GM18873 (cell line): ENCODE results near the gene SRI.
"Not testable (repeated sequence)": the region's sequence is repeated elsewhere in the genome, so short reads cannot be mapped to it uniquely, and the experiment has no call there.

Experiments used
- ATAC-seq: cut with Tn5 transposase; IDR thresholded peaks from one replicate; pipeline ENCODE4 v1.9.1; 2021; ENCODE audit warnings: mild to moderate bottlenecking, moderate library complexity, moderate number of reproducible peaks; ENCODE audit not compliant: unreplicated experiment, low FRiP score

SRI gene

GRCh38 chr7:88219781-88220747 lies at the start of gene SRI:
Gene SRI, minus strand, starts transcription at chr7:88220038. Its CDS starts 12 bp downstream, at chr7:88220026.
- peak; percentile 49 for ATAC-seq

- ATAC-seq: no peak
Observed at GRCh38 chr7:88269586-88269985, 49.7 kb upstream of the SRI start.

GRCh38 chr7:88268858-88269257 lies 49.0 kb upstream of the SRI start:
- no peak for ATAC-seq

GRCh38 chr7:88268051-88268450 lies 48.2 kb upstream of the SRI start:
- ATAC-seq: no peak

GRCh38 chr7:88267421-88267820 lies 47.6 kb upstream of the SRI start:
- ATAC-seq: no peak

GRCh38 chr7:88264987-88265386 lies 45.1 kb upstream of the SRI start:
- ATAC-seq: not testable (repeated sequence)

GRCh38 chr7:88262562-88262961 lies 42.7 kb upstream of the SRI start:
- no peak for ATAC-seq

GRCh38 chr7:88260719-88261118 lies 40.9 kb upstream of the SRI start:
- no peak for ATAC-seq

- no peak for ATAC-seq
Observed at GRCh38 chr7:88259656-88260380, 40.0 kb upstream of the SRI start.

GRCh38 chr7:88258296-88258695 lies 38.5 kb upstream of the SRI start:
- not testable (repeated sequence) for ATAC-seq

- ATAC-seq: no peak
Observed at GRCh38 chr7:88256906-88257305, 37.1 kb upstream of the SRI start.

- ATAC-seq: no peak
Observed at GRCh38 chr7:88254721-88255424, 35.0 kb upstream of the SRI start.

- no peak for ATAC-seq
Observed at GRCh38 chr7:88253640-88254039, 33.8 kb upstream of the SRI start.

GRCh38 chr7:88244258-88244657 lies 24.4 kb upstream of the SRI start:
- ATAC-seq: no peak

- peak; percentile 62 for ATAC-seq
Observed at GRCh38 chr7:88243345-88243909, 23.6 kb upstream of the SRI start.

GRCh38 chr7:88239852-88240251 lies 20.0 kb upstream of the SRI start:
- ATAC-seq: no peak

- no peak for ATAC-seq
Observed at GRCh38 chr7:88233828-88234227, 14.0 kb upstream of the SRI start.

- no peak for ATAC-seq
Observed at GRCh38 chr7:88230646-88231045, 10.8 kb upstream of the SRI start.

GRCh38 chr7:88229302-88229995 lies 9.6 kb upstream of the SRI start:
- no peak for ATAC-seq
